Right renal cortex interstitium (tissue), 3 donors: ENCODE measurements around the gene CCDC78. TPM values are rescaled to one million over a fixed set of nuclear protein-coding genes. Genes with fewer than 3 reads are reported as not detected.

Experiments
- polyA plus RNA-seq, 3 donors: library from polyadenylated mRNA; unstranded; fragments of 120-200 nt; gene quantifications; one replicate each; pipeline ENCODE4 v1.2.1, GENCODE V29; 2013; ENCODE audit not compliant: insufficient read length in 3 of 3

The CCDC78 gene
- polyA plus RNA-seq, 3 donors = 0.74 to 1.3 (median 1.2) TPM

Other genes starting within 250 kb of the CCDC78 start
- gene CAPN15, start 198.7 kb downstream of the CCDC78 start, polyA plus RNA-seq = 10 to 100 TPM; 18.2 to 19.8 (median 18.2) TPM
- 1 to 10 TPM; 7.4 to 8.6 (median 7.5) TPM for gene PRR35, start 166.0 kb downstream of the CCDC78 start, polyA plus RNA-seq
- gene NHLRC4, start 159.4 kb downstream of the CCDC78 start, polyA plus RNA-seq = 1 to 10 TPM; 6.4 to 6.9 (median 6.6) TPM
- 10 to 100 TPM; 49.8 to 55.6 (median 50.4) TPM for gene PIGQ, start 156.5 kb downstream of the CCDC78 start, polyA plus RNA-seq
- gene RAB40C, start 136.4 kb downstream of the CCDC78 start, polyA plus RNA-seq = 10 to 100 TPM; 12.7 to 16.6 (median 14.4) TPM
- gene WFIKKN1, start 95.5 kb downstream of the CCDC78 start, polyA plus RNA-seq = 1 to 10 TPM in 1 of 3 donors, under 1 TPM in 2; 0.82 to 1.2 (median 0.94) TPM
- gene METTL26, start 90.1 kb downstream of the CCDC78 start, polyA plus RNA-seq = 10 to 100 TPM; 34.8 to 45.2 (median 42.0) TPM
- gene MCRIP2, start 84.6 kb downstream of the CCDC78 start, polyA plus RNA-seq = 10 to 100 TPM; 11.1 to 15.5 (median 12.5) TPM
- 10 to 100 TPM; 22.4 to 27.5 (median 22.8) TPM for gene WDR90, start 77.1 kb downstream of the CCDC78 start, polyA plus RNA-seq
- 10 to 100 TPM; 58.2 to 68.2 (median 60.6) TPM for gene RHOT2, start 58.3 kb downstream of the CCDC78 start, polyA plus RNA-seq
- 1 to 10 TPM in 2 of 3 donors, under 1 TPM in 1; 0.58 to 1.5 (median 1.1) TPM for gene RHBDL1, start 50.8 kb downstream of the CCDC78 start, polyA plus RNA-seq
- gene STUB1, start 46.0 kb downstream of the CCDC78 start, polyA plus RNA-seq = 100 to 1,000 TPM; 117 to 125 (median 120) TPM
- 10 to 100 TPM; 56.0 to 68.0 (median 65.2) TPM for gene JMJD8, start 42.1 kb downstream of the CCDC78 start, polyA plus RNA-seq
- 10 to 100 TPM in 1 of 3 donors, 1 to 10 TPM in 2; 9.2 to 10.2 (median 9.5) TPM for gene WDR24, start 36.0 kb downstream of the CCDC78 start, polyA plus RNA-seq
- gene FBXL16, start 20.6 kb downstream of the CCDC78 start, polyA plus RNA-seq = 1 to 10 TPM in 2 of 3 donors, under 1 TPM in 1; 0.96 to 1.8 (median 1.1) TPM
- 1 to 10 TPM; 4.5 to 6.0 (median 5.2) TPM for gene METRN, start 11.3 kb downstream of the CCDC78 start, polyA plus RNA-seq
- gene ANTKMT, start 5.3 kb downstream of the CCDC78 start, polyA plus RNA-seq = 10 to 100 TPM in 2 of 3 donors, 1 to 10 TPM in 1; 8.4 to 11.0 (median 10.2) TPM
- gene HAGHL, start 663 bp upstream of the CCDC78 start, polyA plus RNA-seq = 1 to 10 TPM; 3.4 to 4.0 (median 3.8) TPM
- gene CIAO3, start 14.6 kb upstream of the CCDC78 start, polyA plus RNA-seq = 10 to 100 TPM; 18.9 to 23.4 (median 22.8) TPM
- gene MSLN, start 34.3 kb upstream of the CCDC78 start, polyA plus RNA-seq = 10 to 100 TPM; 12.1 to 24.9 (median 13.8) TPM
- gene RPUSD1, start 61.9 kb upstream of the CCDC78 start, polyA plus RNA-seq = 10 to 100 TPM; 10.1 to 11.0 (median 10.4) TPM
- 10 to 100 TPM; 16.0 to 21.1 (median 16.5) TPM for gene CHTF18, start 62.2 kb upstream of the CCDC78 start, polyA plus RNA-seq
- gene GNG13, start 74.3 kb upstream of the CCDC78 start, polyA plus RNA-seq = under 1 TPM in 2 of 3 donors, not detected in 1; 0.12 to 0.31 TPM
- 10 to 100 TPM; 13.8 to 16.3 (median 13.9) TPM for gene LMF1, start 244.5 kb upstream of the CCDC78 start, polyA plus RNA-seq